CD1c-positive myeloid dendritic cell (primary cell): ENCODE results near the gene EPRS1.
"Not testable (repeated sequence)": the region's sequence is repeated elsewhere in the genome, so short reads cannot be mapped to it uniquely, and the experiment has no call there.

ENCODE experiments used
- DNase-seq: peaks from one replicate; pipeline ENCODE4 v3.0.0-alpha.2; 2016; ENCODE audit errors: extremely low spot score

Gene EPRS1

GRCh38 chr1:220038640-220039039, 7.7 kb downstream of the EPRS1 start:
- no peak for DNase-seq

GRCh38 chr1:220037810-220038209, 8.5 kb downstream of the EPRS1 start:
- DNase-seq, result not testable (repeated sequence)

- no peak for DNase-seq
Measured at GRCh38 chr1:220032911-220033310, 13.4 kb downstream of the EPRS1 start.

- DNase-seq, result no peak
Measured at GRCh38 chr1:220031287-220031686, 15.0 kb downstream of the EPRS1 start.

- no peak for DNase-seq
Measured at GRCh38 chr1:220028346-220028895, 17.9 kb downstream of the EPRS1 start.

- DNase-seq, result no peak
Measured at GRCh38 chr1:220019071-220019470, 27.2 kb downstream of the EPRS1 start.

GRCh38 chr1:220013497-220013896, 32.8 kb downstream of the EPRS1 start:
- no peak for DNase-seq

GRCh38 chr1:220012259-220012658, 34.0 kb downstream of the EPRS1 start:
- no peak for DNase-seq

GRCh38 chr1:220011620-220012019, 34.7 kb downstream of the EPRS1 start:
- DNase-seq, result no peak

GRCh38 chr1:220007438-220007837, 38.9 kb downstream of the EPRS1 start:
- no peak for DNase-seq

- DNase-seq, result no peak
Measured at GRCh38 chr1:220005489-220005888, 40.8 kb downstream of the EPRS1 start.

- DNase-seq, result no peak
Measured at GRCh38 chr1:220003610-220004299, 42.5 kb downstream of the EPRS1 start.

GRCh38 chr1:220003015-220003414, 43.3 kb downstream of the EPRS1 start:
- DNase-seq, result no peak

GRCh38 chr1:220001095-220001501, 45.2 kb downstream of the EPRS1 start:
- no peak for DNase-seq

- no peak for DNase-seq
Measured at GRCh38 chr1:219999821-220000220, 46.5 kb downstream of the EPRS1 start.
